Heart right ventricle (tissue), 16 donors: Measurements from ENCODE around the gene FRS2. TPM values are rescaled to one million over a fixed set of nuclear protein-coding genes. Genes with fewer than 3 reads are reported as not detected.

Source experiments
- ATAC-seq, 8 donors: fragments of 200-7000 bp; cut with Tn5 transposase; one replicate each; pipeline ENCODE4 v1.9.1; 2020; ENCODE audit warnings: mild to moderate bottlenecking in 8 of 8, moderate library complexity in 8 of 8, moderate number of reproducible peaks in 1 of 8
- DNase-seq, 2 donors: peaks; one replicate each; pipeline ENCODE4 v3.0.0-alpha.2; 2020
- H3K27ac ChIP-seq, 10 donors: fragments of 200-600 bp; sonication (generic) in 2 of 10; one replicate each; pipeline versions ENCODE4 v1.5.0 to v1.8.0; 2020 to 2022; ENCODE audit warnings: mild to moderate bottlenecking in 3 of 10
- H3K27me3 ChIP-seq, 7 donors: fragments of 200-600 bp; one replicate each; pipeline ENCODE4 v1.8.0; 2021 to 2022; ENCODE audit warnings: mild to moderate bottlenecking in 2 of 7
- H3K36me3 ChIP-seq, 9 donors: fragments of 200-600 bp; sonication (generic) in 1 of 9; one replicate each; pipeline versions ENCODE4 v1.5.0 to v1.8.0; 2020 to 2022; ENCODE audit warnings: mild to moderate bottlenecking in 2 of 9
- H3K4me1 ChIP-seq, 9 donors: fragments of 200-600 bp; sonication (generic) in 1 of 9; one replicate each; pipeline versions ENCODE4 v1.5.0 to v1.8.0; 2020 to 2022; ENCODE audit warnings: mild to moderate bottlenecking in 4 of 9
- H3K4me3 ChIP-seq, 10 donors: fragments of 200-600 bp; sonication (generic) in 2 of 10; one replicate each; pipeline versions ENCODE4 v1.5.0 to v1.8.0; 2020 to 2022; ENCODE audit warnings: mild to moderate bottlenecking in 7 of 10, moderate library complexity in 2 of 10
- H3K9me3 ChIP-seq, 11 donors: fragments of 200-600 bp in 10 of 11; sonication (generic) in 2 of 11; one replicate each; pipeline versions ENCODE4 v1.5.0 to v1.8.0; 2013 to 2022; ENCODE audit warnings: mild to moderate bottlenecking in 2 of 11, control low read depth in 1 of 11, moderate library complexity in 1 of 11
- CTCF ChIP-seq, 9 donors: fragments of 200-600 bp; sonication (generic) in 2 of 9; IDR thresholded peaks; one replicate each; pipeline versions ENCODE4 v1.5.0 to v1.8.0; 2021 to 2022; ENCODE audit warnings: antibody characterized with exemption in 9 of 9, mild to moderate bottlenecking in 5 of 9, moderate library complexity in 1 of 9
- WGBS, 2 donors: extraction: QIAGEN DNeasy Blood & Tissue Kit; methylation state at CpG; one replicate each; pipeline ENCODE4 v1.1.7; 2013; ENCODE audit warnings: inconsistent platforms in 1 of 2; 5-methylcytosine and 5-hydroxymethylcytosine counted together
- intact Hi-C, 10 donors: fragments of 100-400 bp; cut with DNase I; formaldehyde crosslinking; loops; one replicate each; pipeline versions ENCODE4 v1.11.1 to v1.14.2; 2022
- polyA plus RNA-seq, 2 donors: library from polyadenylated mRNA; stranded (reverse); fragments of 200-250 nt; gene quantifications; one replicate each; pipeline ENCODE4 v1.2.3, GENCODE V29; 2013
- total RNA-seq, 10 donors: library from RNA; stranded (reverse); fragmentation: NEBNext Ultra II Directional in 3 of 10; extraction: Animal tissue kit (Norgen Biotek cat#: 25700) in 3 of 10; gene quantifications; one replicate each; pipeline versions ENCODE4 v1.2.1 to v1.2.4, GENCODE V29; 2021 to 2023
- donor health status: Arrhythmogenic right ventricular cardiomyopathy.
- donor health status: ischemic (EF 13 %, LVEDD 7.1; RV severe dilation, severe dysfunction).
- donor health status: healthy with polysubstance abuse.
- donor health status: DM: no; HTN: yes; CAD: no.
- donor health status: DM: no; HTN: no; CAD: no.
- donor health status: ischemic (EF 25% LVEDD 6.9; RV normal size, moderate dysfunction).
- donor health status: ischemic (EF 25% LVEDD 5.7; RV mildly dilated, moderate dysfunction).
- donor health status: healthy.
- donor health status: DM: yes; HTN: yes; CAD: no.
- donor health status: Ischemic cardiomyopathy.
- donor health status: ischemic (EF 35%, LVEDD 5.7; RV mildly dilated, moderate dysfunction).
- donor health status: nonischemic (EF 11% LVEDD 7.7; RV severe dilation, severe dysfunction).
- donor health status: DM: yes; HTN: yes; CAD: no.
- donor health status: PGD.
- donor health status: ischemic (EF 29% LVEDD 5.4; RV normal size, mild dysfunction).
- donor health status: nonischemic (EF 23%, LVEDD 6.1; RV moderate dilation, normal function).

The FRS2 gene
- total and polyA plus RNA-seq, 12 donors = 2.9 to 26.0 (median 19.7) TPM

DNA sequence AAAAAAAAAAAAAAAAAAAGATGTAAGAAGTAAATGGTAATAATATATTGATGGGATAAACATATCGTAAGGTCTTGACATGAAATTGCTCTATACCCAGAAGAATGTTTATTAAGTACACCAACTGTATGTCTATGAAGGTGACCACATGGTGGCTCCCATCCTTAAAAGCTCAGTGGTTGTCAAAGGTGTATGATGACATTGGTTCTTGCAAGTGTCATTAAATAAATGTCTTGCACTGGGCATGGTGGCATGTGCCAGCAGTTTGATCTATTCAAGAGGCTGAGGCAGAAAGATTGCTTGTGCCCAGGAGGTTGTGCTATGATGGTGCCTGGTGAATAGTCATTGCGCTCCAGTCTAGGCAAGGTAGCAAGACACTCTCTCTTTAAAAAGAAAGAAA is 125.5 kb downstream of the FRS2 start:
- Histone ChIP-seq H3K27me3 (no peaks in the 10 kb centered on the region), H3K36me3 (peaks cover 0 to 100% (median 64%) of the 10 kb centered on the region in 9 donors)
- peak in 3 of 8 donors; percentile 48 to 58 (median 48) for ATAC-seq

DNA sequence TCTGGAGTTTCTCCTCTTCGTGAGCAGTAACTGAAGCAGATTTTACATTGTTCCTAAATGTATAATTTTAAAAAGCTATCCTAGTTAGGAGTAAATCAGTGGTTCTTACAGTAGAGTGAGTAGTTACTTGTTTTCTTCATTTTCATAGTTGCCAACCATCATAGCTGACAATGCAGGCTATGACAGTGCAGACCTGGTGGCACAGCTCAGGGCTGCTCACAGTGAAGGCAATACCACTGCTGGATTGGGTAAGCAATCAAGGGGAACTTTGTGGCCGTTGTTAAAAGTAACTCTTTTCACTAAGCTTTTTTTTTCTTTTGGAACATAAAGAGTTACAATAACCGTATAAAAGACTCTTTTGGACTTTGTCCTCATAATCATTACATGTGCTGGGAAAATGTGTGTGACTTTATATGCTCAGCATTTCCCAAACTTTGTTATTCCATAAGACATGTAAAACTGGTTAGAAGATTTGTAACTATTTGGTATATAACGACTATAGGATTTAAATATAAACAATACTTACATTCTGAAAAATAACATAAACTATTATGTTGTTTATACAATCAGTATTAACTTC is 128.1 kb downstream of the FRS2 start:
- WGBS, 2 donors = 55 to 59% methylated on average over 4 of the region's 4 CpGs
- H3K4me1 ChIP-seq = peaks cover 0 to 12% (median 0%) of the 10 kb centered on the region in 9 donors
- H3K27ac ChIP-seq = no peak overlapping the region
- intact Hi-C loops = loop anchor here in 1 of 10 donors (5.0 kb wide), 1 partner anchor 39 kb away; no protein-coding TSS in a partner anchor
- DNase-seq = no peak
- no peaks in the 10 kb centered on the region for H3K9me3 ChIP-seq
- no peak overlapping the region for H3K4me3 ChIP-seq
- peaks cover 0 to 100% (median 53%) of the 10 kb centered on the region in 9 donors for H3K36me3 ChIP-seq
- TF ChIP-seq CTCF (IDR thresholded peaks at IDR 0.05) = no peak
- H3K27me3 ChIP-seq = no peaks in the 10 kb centered on the region
- ATAC-seq = peak in 1 of 8 donors; percentile 44

More for the DNA sequence above, 125.5 kb downstream of the FRS2 start:
- intact Hi-C loops = loop anchor here in 1 of 10 donors (5.0 kb wide), 1 partner anchor 42 kb away; no protein-coding TSS in a partner anchor
- H3K27ac ChIP-seq = no peak overlapping the region
- WGBS, 2 donors = 98% methylated on average over 2 of the region's 2 CpGs
- no peak for DNase-seq
- H3K4me3 ChIP-seq = no peak overlapping the region
- H3K4me1 ChIP-seq = peaks cover 0 to 12% (median 0%) of the 10 kb centered on the region in 9 donors
- peak in 2 of 9 donors; percentile 10 to 14 for TF ChIP-seq CTCF (IDR thresholded peaks at IDR 0.05)
- H3K9me3 ChIP-seq = no peaks in the 10 kb centered on the region

GRCh38 chr12:69600804-69601203 is 130.6 kb downstream of the FRS2 start:
- no peak for TF ChIP-seq CTCF (IDR thresholded peaks at IDR 0.05)
- DNase-seq (no peak), ATAC-seq (no peak)
- H3K4me3 ChIP-seq = no peak overlapping the region
- intact Hi-C loops = no loop called here
- no peaks in the 10 kb centered on the region for H3K9me3 ChIP-seq
- H3K4me1 ChIP-seq = peaks cover 0 to 17% (median 0%) of the 10 kb centered on the region in 9 donors
- H3K27me3 ChIP-seq = no peaks in the 10 kb centered on the region
- no peak overlapping the region for H3K27ac ChIP-seq
- H3K36me3 ChIP-seq = peaks cover 0 to 81% (median 47%) of the 10 kb centered on the region in 9 donors

DNA sequence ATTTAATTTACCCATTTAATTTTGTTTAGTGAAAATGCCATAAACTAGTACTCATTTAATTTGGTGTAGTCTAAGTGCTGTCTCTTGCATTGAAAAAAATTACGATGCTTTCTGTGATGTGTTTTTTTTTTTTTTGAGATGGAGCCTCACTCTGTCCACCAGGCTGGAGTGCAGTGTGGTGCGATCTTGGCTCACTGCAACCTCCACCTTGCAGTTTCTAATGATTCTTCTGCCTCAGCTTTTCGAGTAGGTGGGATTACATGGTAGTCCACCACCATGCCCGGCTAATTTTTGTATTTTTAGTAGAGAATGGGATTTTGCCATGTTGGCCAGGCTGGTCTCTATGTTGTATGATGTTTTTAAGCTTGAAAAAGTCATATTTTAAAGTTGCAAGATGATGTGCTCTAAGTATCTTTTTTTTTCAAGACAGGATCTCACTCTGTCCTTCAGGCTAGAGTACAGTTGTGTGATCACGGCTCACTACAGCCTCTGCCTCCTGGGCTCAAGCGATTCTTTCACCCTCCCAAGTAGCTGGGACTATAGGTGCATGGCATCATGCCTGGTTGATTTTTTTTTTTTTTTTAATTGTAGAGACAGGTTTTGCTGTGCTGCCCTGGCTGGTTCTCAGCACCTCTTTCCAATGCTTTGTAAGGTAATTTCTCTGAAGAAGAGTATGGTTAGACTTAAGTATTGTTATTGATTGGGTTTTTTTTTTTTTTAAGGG is 131.9 kb downstream of the FRS2 start:
- 73 to 90% methylated on average over 6 of the region's 6 CpGs for WGBS, 2 donors
- DNase-seq (no peak), ATAC-seq (no peak)
- H3K4me1 ChIP-seq = peaks cover 0 to 10% (median 0%) of the 10 kb centered on the region in 9 donors
- H3K27ac ChIP-seq = no peak overlapping the region
- peaks cover 0 to 68% (median 38%) of the 10 kb centered on the region in 9 donors for H3K36me3 ChIP-seq
- intact Hi-C loops = no loop called here
- H3K9me3 ChIP-seq = no peaks in the 10 kb centered on the region
- no peak overlapping the region for H3K4me3 ChIP-seq
- no peaks in the 10 kb centered on the region for H3K27me3 ChIP-seq
- no peak for TF ChIP-seq CTCF (IDR thresholded peaks at IDR 0.05)
